GM19467 (cell line): ENCODE data around the gene CCDC190.
"Not testable (repeated sequence)": the region's sequence is repeated elsewhere in the genome, so short reads cannot be mapped to it uniquely, and the experiment has no call there.

Experiments
- ATAC-seq: cut with Tn5 transposase; IDR thresholded peaks from one replicate; pipeline ENCODE4 v1.9.1; 2021; ENCODE audit warnings: mild to moderate bottlenecking, moderate library complexity; ENCODE audit not compliant: unreplicated experiment

Gene CCDC190

DNA sequence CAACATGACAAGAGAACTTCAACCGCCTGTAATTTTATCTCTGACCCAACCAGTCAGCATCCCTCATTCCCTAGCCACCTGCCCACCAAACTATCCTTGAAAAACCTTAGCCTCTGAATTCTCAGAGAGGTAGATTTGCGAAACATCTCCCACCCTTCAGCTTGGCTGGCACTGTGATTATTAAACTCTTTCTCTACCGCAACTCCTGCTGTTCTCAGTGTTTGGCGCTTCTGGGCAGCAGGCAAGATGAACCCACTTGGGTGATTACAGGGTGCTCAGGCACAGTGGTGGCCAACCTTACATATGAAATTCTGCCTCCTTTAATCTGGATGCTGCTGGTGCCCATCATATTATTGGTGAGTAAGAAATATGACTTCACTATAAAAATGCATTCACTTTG, 22.1 kb downstream of the CCDC190 start:
- no peak for ATAC-seq

- ATAC-seq: no peak
Measured at GRCh38 chr1:162835157-162835899, 25.6 kb downstream of the CCDC190 start.

DNA sequence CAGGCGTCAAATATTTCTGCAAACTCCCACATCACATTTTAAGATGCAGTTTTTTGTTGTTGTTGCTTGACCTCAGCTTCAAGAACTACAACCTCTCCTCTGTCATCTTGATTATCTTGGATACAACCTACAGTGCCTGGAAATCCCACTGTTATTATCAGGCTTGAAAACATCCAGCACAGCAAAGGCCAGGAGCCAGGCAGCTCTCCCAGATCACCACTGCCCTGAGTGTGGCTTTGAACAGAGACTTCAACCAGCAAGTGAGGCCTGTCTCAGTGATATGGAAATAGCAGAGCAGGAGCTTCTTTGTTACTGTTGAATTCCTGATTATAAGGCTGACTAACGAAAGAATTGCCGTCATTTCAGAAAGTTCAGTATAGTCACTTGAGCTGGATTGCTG, 28.5 kb downstream of the CCDC190 start:
- ATAC-seq: no peak

DNA sequence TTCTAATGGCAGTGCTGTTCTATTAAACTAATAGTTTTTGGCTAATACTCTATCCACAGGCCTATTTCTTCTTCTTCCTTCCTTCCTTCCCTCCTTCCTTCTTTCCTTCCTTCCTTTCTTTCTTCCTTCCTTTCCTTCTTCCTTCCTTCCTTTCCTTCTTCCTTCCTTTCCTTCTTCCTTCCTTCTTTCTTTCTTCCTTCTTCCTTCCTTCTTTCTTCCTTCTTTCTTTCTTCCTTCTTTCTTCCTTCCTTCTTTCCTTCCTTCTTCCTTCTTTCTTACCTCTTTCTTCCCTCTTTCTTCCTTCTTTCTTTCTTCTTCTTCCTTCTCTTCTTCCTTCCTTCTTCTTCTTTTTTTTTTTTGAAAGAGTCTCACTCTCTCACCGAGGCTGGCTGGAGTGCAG, 31.7 kb downstream of the CCDC190 start:
- no peak for ATAC-seq

- no peak for ATAC-seq
Measured at GRCh38 chr1:162823771-162824525, 37.0 kb downstream of the CCDC190 start.

DNA sequence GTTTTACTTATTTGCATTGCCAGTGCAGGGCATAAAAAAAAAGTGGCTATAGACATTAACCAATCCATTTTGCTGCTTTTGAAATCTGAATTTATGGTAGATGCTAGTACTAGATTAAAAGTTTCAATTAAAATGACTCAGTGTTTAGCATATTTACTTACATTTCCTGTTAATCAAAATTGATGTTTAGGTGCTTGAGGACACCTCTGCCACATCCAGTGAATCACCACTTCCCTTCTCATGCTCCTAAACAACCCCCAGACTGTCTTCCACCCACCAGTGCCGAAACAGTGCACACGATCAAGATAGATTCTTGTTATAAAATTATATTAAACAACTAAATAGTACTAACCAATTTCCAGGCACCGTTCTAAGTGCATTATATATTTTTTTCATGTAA, 37.7 kb downstream of the CCDC190 start:
- no peak for ATAC-seq

DNA sequence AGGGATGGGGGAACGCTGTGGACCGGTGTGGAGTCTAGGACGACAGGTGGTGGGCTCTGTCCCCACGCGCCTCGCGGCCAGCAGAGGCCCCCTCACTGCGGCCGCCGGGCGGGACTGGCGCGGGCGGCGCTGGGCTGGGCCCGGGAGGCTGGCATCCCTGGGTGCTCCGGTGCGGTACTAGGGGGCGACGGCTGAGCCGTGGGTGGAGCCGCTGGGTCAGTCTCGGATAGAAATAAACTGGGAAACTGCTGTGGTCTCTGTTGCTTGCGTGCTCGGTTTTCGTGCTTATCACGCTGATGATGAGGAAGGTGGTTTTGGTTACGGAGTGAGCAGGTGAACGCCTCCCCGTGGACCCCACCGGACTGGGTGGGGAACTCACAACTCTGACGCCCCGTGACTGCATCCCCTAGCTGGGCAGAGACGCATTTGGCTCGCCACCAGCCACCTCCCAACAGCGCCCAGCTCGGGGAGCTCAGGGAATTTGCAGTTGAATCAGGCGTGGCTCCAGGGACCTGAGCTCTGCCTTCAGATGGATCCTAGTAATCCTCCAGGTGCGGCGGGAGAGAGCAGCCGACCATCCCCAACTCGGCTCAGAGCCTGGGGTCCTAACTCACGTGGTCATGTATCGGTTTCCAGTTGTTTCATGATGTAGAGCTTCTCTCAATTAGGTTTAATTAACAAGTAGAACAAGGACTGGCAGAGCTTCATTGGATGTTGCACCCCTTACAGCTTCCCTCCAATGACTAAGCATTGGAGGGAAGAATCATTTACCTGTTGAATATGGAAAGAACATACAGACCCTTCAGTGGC, 38.4 kb downstream of the CCDC190 start:
- ATAC-seq: no peak

- not testable (repeated sequence) for ATAC-seq
Measured at GRCh38 chr1:162818666-162819065, 42.3 kb downstream of the CCDC190 start.

DNA sequence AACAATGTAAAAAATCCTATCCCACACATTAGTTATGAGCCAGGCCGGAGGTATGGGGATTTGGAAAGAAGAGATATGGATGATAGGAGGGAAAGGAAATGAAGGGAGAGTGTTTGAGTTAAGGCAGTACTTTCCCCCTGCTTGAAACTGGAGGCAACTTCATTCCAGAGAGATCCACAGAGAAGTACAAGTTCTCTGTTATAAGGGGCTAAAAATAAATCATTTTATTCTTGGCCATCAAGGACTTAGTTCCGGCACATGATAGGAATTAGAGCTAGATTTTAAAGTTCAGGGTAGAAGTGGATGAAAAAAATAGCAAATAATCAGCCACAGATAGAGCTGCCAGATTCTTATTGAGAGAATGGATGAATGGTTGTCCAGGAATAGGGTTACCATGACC, 42.8 kb downstream of the CCDC190 start:
- ATAC-seq: not testable (repeated sequence)

DNA sequence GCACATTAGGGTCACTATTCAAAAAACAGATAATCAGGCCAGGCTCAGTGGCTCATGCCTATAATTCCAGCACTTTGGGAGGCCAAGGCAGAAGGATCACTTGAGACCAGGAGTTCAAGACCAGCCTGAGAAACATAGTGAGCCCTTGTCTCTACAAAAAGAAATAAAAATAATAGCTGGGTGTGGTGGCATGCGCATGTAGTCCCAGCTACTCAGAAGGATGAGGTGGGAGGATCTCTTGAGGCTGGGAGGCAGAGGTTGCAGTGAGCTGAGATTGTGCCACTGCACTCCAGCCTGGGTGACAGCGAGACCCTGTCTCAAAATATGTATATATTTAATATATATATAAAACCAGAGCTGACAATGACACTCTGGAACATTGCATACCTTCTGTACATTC, 48.6 kb downstream of the CCDC190 start:
- ATAC-seq: not testable (repeated sequence)

DNA sequence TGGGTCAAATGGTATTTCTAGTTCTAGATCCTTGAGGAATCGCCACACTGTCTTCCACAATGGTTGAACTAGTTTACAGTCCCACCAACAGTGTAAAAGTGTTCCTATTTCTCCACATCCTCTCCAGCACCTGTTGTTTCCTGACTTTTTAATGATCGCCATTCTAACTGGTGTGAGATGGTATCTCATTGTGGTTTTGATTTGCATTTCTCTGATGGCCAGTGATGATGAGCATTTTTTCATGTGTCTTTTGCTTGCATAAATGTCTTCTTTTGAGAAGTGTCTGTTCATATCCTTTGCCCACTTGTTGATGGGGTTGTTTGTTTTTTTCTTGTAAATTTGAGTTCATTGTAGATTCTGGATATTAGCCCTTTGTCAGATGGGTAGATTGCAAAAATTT, 53.5 kb downstream of the CCDC190 start:
- ATAC-seq: not testable (repeated sequence)
